ENCODE measurements around the gene IGSF3.

Gene IGSF3

DNA sequence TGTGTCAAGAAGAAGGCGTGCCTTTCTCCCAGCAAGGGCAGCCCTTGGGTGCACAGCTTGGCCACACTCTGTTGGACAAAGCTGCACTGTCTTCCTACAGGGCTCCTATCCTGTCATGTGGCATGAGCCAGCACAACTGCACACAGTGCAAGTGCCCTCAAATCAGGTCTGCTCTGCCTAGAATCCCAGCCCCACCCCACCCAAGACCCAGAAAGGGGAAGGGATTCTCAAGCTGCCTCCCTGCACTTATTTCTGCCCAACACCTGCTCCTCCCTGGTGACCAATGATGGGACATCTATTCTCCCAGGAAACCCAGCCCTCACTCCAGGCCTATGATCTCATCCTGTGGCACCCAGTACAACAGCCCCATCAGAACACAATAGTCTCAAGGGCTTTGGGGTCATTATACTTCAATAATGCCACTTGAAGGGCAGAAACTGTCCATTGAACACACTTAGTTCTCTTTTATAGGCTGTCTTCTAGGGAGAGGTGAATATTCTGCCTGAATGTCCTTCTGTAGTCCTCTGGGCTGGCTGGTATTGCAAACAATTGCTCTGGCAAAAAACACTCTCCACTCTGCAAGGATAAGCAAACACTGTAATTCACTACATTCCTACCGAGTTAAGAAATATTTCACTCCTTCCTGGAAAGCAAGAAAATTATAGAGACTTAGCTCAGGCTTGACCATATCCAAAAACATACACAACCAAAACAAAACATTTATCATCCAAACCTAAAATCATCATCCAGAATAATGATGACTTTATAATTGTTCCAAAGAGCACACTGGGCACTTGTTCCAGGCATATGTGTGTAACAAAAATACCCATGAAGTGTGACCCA lies 43.1 kb upstream of the IGSF3 start:
- TF ChIP-seq, protein P1, sequence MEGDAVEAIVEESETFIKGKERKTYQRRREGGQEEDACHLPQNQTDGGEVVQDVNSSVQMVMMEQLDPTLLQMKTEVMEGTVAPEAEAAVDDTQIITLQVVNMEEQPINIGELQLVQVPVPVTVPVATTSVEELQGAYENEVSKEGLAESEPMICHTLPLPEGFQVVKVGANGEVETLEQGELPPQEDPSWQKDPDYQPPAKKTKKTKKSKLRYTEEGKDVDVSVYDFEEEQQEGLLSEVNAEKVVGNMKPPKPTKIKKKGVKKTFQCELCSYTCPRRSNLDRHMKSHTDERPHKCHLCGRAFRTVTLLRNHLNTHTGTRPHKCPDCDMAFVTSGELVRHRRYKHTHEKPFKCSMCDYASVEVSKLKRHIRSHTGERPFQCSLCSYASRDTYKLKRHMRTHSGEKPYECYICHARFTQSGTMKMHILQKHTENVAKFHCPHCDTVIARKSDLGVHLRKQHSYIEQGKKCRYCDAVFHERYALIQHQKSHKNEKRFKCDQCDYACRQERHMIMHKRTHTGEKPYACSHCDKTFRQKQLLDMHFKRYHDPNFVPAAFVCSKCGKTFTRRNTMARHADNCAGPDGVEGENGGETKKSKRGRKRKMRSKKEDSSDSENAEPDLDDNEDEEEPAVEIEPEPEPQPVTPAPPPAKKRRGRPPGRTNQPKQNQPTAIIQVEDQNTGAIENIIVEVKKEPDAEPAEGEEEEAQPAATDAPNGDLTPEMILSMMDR (IDR thresholded peaks at IDR 0.05; ENCODE audit: low read depth, low read length, missing control alignments) = no peak
- in situ Hi-C loops (cut with HindIII; ENCODE audit: low sequenced_read_pairs) = no loop called here
- no peak for DNase-seq (ENCODE audit: low read depth)
- no peak overlapping the region for H3K4me3 ChIP-seq (ENCODE audit: low read depth, low read length)

DNA sequence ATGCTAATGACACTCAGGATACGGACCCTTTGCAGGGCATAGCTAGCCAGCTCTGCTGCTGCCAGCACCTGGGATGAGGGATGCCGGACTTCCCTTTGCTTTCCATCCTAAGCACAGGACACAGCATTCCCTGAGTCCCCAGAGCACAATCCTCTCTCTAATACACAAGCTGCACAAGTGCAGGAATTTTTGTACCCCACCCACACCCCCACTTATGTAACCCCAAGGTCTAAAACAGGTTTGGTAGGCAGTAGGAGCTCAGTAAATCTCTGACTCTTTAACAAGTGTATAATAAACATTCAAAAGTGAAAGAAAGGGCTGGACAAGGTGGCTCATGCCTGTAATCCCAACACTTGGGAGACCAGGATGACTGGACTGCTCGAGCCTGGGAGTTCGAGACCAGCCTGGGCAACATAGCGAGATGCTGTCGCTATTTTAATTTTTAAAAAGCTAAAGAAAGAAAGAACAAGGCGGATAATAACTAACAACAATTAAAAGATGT lies 42.2 kb upstream of the IGSF3 start:
- no peak overlapping the region for H3K4me3 ChIP-seq (ENCODE audit: low read depth, low read length)
- in situ Hi-C loops (cut with HindIII; ENCODE audit: low sequenced_read_pairs) = no loop called here
- DNase-seq (ENCODE audit: low read depth) = no peak
- TF ChIP-seq, protein P1 (IDR thresholded peaks at IDR 0.05; ENCODE audit: low read depth, low read length, missing control alignments) = no peak

DNA sequence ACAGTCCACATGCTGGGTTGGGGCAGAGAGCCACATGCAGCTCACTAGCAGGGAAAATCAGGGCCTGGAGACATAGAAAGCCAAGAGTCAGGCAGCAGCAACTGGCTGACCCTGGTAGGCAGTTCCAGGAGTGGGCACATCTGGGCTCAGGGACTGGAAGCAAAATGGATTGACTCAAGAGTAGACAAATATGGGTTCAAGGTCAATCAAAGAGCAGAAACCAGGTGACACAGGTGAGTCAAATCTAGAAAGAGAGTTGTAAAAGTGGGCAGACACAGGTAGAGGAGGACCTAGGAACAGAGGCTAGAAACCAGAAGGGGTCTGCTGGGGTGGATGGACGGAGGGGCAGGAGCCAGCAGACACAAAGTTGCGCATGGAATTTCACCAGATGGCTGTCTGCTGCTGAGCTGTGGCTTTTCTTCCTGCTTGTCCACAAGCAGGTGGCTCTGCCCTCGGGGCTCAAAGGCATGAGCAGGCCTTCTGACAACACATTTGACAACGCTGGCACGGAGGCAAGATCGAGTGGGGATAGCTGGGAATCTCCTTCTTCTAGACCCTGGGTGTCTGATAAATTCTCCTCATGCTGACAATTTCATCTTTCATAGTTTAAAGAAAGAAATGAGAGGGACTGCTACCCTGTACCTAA lies 40.8 kb upstream of the IGSF3 start:
- TF ChIP-seq, protein P1 (IDR thresholded peaks at IDR 0.05; ENCODE audit: low read depth, low read length, missing control alignments) = no peak

DNA sequence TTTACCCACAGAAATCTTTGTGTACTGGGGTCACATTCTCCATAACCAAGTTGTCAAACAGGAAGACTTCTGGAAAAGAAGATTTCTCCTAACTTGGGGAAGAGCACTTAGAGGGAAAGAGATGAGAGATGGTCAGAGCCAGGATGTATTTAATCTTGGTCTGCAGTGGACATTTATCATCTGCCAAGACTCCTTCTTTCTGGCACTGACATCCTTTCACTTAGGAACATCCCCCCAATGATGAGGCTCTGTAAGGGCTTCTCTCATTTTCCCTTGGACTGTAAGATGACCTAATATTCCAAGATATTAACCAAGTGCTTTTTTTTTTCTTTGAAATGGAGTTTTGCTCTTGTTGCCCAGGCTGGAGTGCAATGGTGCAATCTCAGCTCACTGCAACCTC lies 39.3 kb upstream of the IGSF3 start:
- in situ Hi-C loops (cut with HindIII; ENCODE audit: low sequenced_read_pairs) = no loop called here
- no peak for DNase-seq (ENCODE audit: low read depth)
- no peak overlapping the region for H3K4me3 ChIP-seq (ENCODE audit: low read depth, low read length)
- TF ChIP-seq, protein P1 (IDR thresholded peaks at IDR 0.05; ENCODE audit: low read depth, low read length, missing control alignments) = no peak

More for the DNA sequence above, 40.8 kb upstream of the IGSF3 start:
- DNase-seq (ENCODE audit: low read depth) = no peak
- H3K4me3 ChIP-seq (ENCODE audit: low read depth, low read length) = no peak overlapping the region
- in situ Hi-C loops (cut with HindIII; ENCODE audit: low sequenced_read_pairs) = no loop called here

DNA sequence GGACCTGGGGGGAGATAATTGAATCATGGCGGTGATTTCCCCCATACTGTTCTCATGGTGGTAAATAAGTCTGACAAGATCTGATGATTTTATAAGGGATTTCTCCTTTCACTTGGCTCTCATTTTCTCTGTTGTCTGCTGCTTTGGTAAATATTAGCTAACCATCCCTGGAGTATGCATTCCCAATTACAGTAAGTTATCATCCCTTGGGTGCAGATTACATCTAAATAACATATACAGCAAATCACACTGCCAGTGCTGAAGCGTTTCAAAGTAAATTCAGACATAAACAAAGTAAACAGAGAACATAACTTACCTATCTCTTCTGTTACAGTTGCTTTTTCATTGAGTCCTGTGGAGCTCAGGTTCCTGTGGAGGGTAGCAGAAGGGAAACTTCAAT lies 38.6 kb upstream of the IGSF3 start:
- no peak for DNase-seq (ENCODE audit: low read depth)
- H3K4me3 ChIP-seq (ENCODE audit: low read depth, low read length) = no peak overlapping the region
- in situ Hi-C loops (cut with HindIII; ENCODE audit: low sequenced_read_pairs) = no loop called here
- TF ChIP-seq, protein P1 (IDR thresholded peaks at IDR 0.05; ENCODE audit: low read depth, low read length, missing control alignments) = no peak

DNA sequence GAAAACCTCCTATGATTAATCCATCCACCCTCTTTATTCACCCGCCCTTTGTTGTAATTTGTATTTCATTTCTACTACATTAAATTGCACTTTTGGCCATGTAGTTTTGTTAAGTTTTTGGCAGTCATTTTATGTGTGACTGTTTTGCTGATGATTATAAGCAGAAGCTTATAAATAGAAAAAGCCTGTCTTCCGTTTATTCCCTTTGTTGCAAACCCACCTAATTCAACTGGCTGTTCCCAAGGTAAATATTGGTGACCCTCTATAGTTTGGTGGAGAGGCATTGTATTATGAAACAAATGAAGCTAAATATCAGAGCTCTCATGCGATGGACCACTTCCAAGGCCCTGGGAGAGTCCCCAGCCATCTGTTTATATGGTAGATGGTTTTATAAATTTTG lies 36.7 kb upstream of the IGSF3 start:
- no peak for DNase-seq (ENCODE audit: low read depth)
- H3K4me3 ChIP-seq (ENCODE audit: low read depth, low read length) = no peak overlapping the region
- in situ Hi-C loops (cut with HindIII; ENCODE audit: low sequenced_read_pairs) = no loop called here
- TF ChIP-seq, protein P1 (IDR thresholded peaks at IDR 0.05; ENCODE audit: low read depth, low read length, missing control alignments) = no peak

Measured in astrocyte of the cerebellum (primary cell).